SK-N-SH treated with all-trans-retinoic acid at 6 μM for 48 hours (cell line): Measurements from ENCODE around the gene MSI1.

ENCODE experiments used
- ATAC-seq: fragments of 200-7000 bp; cut with Tn5 transposase; 3 replicates; pipeline ENCODE4 v1.9.1; 2020; ENCODE audit warnings: mild to moderate bottlenecking, moderate library complexity
- ARNTL ChIP-seq: fragments of 450-650 bp; formaldehyde crosslinking; IDR thresholded peaks from 2 replicates; pipeline ENCODE4 v1.5.0; 2020; ENCODE audit warnings: low read depth, mild to moderate bottlenecking, moderate library complexity, borderline replicate concordance
- BACH2 ChIP-seq: fragments of 250-450 bp; sonication (Bioruptor Pico); IDR thresholded peaks from 2 replicates; pipeline ENCODE4 v1.9.0; 2021; ENCODE audit warnings: mild to moderate bottlenecking, borderline replicate concordance
- CSDC2 ChIP-seq: fragments of 250-450 bp; sonication (Bioruptor Pico); IDR thresholded peaks from 2 replicates; pipeline ENCODE4 v1.5.0; 2020; ENCODE audit warnings: mild to moderate bottlenecking, moderate library complexity
- CSRNP3 ChIP-seq: fragments of 250-450 bp; sonication (Bioruptor Pico); IDR thresholded peaks from 2 replicates; pipeline ENCODE4 v1.5.1; 2021; ENCODE audit warnings: mild to moderate bottlenecking, moderate library complexity
- ESRRG ChIP-seq: fragments of 250-450 bp; sonication (Bioruptor Pico); IDR thresholded peaks from 2 replicates; pipeline ENCODE4 v1.6.1; 2021; ENCODE audit warnings: mild to moderate bottlenecking
- GLIS3 ChIP-seq: fragments of 250-450 bp; sonication (Bioruptor Pico); IDR thresholded peaks from 2 replicates; pipeline ENCODE4 v1.5.0; 2020; ENCODE audit warnings: mild to moderate bottlenecking, moderate library complexity
- OSR1 ChIP-seq: fragments of 250-450 bp; sonication (Bioruptor Pico); IDR thresholded peaks from 2 replicates; pipeline ENCODE4 v1.8.0; 2022; ENCODE audit warnings: moderate library complexity, mild to moderate bottlenecking, inconsistent platforms
- POU6F1 ChIP-seq: fragments of 250-450 bp; sonication (Bioruptor Pico); IDR thresholded peaks from 2 replicates; pipeline ENCODE4 v1.8.0; 2021; ENCODE audit warnings: low read depth, mild to moderate bottlenecking, moderate library complexity, borderline replicate concordance
- PPARA ChIP-seq: fragments of 250-450 bp; sonication (Bioruptor Pico); IDR thresholded peaks from 2 replicates; pipeline ENCODE4 v1.5.0; 2020; ENCODE audit warnings: mild to moderate bottlenecking, borderline replicate concordance
- SNAI2 ChIP-seq: fragments of 250-450 bp; sonication (Bioruptor Pico); IDR thresholded peaks from 2 replicates; pipeline ENCODE4 v1.5.0; 2020; ENCODE audit warnings: mild to moderate bottlenecking, moderate library complexity
- TCF4 ChIP-seq: fragments of 250-450 bp; sonication (Bioruptor Pico); IDR thresholded peaks from 2 replicates; pipeline ENCODE4 v1.8.0; 2021; ENCODE audit warnings: mild to moderate bottlenecking, moderate library complexity, borderline replicate concordance
- TOX ChIP-seq: fragments of 250-450 bp; sonication (Bioruptor Pico); IDR thresholded peaks from 2 replicates; pipeline ENCODE4 v1.8.0; 2021; ENCODE audit warnings: mild to moderate bottlenecking, moderate library complexity, borderline replicate concordance
- ZFP3 ChIP-seq: fragments of 250-450 bp; sonication (Bioruptor Pico); IDR thresholded peaks from 2 replicates; pipeline ENCODE4 v1.5.0; 2020; ENCODE audit warnings: mild to moderate bottlenecking, moderate library complexity
- ZFP30 ChIP-seq: fragments of 450-650 bp; formaldehyde crosslinking; IDR thresholded peaks from 2 replicates; pipeline ENCODE4 v1.5.0; 2022; ENCODE audit warnings: mild to moderate bottlenecking, moderate library complexity
- ZNF565 ChIP-seq: fragments of 450-650 bp; formaldehyde crosslinking; conservative IDR thresholded peaks from 2 replicates; pipeline ENCODE4 v1.5.0; 2020; ENCODE audit warnings: low read depth, mild to moderate bottlenecking, moderate library complexity
- ZNF70 ChIP-seq: fragments of 450-650 bp; formaldehyde crosslinking; IDR thresholded peaks from 2 replicates; pipeline ENCODE4 v1.5.0; 2020; ENCODE audit warnings: mild to moderate bottlenecking, moderate library complexity
- ZNF8 ChIP-seq: fragments of 450-650 bp; formaldehyde crosslinking; IDR thresholded peaks from 2 replicates; pipeline ENCODE4 v1.5.0; 2020; ENCODE audit warnings: mild to moderate bottlenecking, moderate library complexity
- TF ChIP-seq, protein P1 (sequence below): fragments of 250-450 bp; sonication (Bioruptor Pico); IDR thresholded peaks from 2 replicates; pipeline ENCODE4 v1.5.1; 2020; ENCODE audit warnings: low read depth, mild to moderate bottlenecking, moderate library complexity
- TF ChIP-seq, protein P2 (sequence below): fragments of 250-450 bp; sonication (Bioruptor Pico); IDR thresholded peaks from 2 replicates; pipeline ENCODE4 v1.8.0; 2020; ENCODE audit warnings: mild to moderate bottlenecking, moderate library complexity, borderline replicate concordance

MSI1 gene

DNA sequence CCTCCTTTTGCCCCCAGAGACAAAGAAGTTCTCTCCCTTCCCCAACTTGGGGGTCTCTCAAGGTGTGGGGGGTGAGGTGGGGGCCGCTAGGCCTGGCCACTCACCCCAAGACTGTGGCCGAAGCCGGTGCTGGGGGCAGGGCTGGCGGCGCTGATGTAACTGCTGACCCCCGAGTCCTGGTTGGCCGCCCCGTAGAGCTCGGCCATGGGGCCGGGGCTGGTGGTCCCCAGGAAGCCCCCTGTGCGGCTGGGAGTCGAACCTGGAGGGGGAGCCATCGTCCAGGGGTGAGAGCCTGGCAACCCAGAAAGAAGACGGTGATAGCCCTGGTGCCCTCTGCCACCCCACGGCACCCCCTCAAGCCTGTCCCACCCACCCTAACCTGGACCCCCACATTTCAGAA lies 22.9 kb downstream of the MSI1 start:
- TF ChIP-seq CSDC2 (CRISPR knock-in tag) (no peak), TCF4 (no peak), ARNTL (CRISPR knock-in tag) (no peak), ESRRG (CRISPR knock-in tag) (no peak), ZNF8 (CRISPR knock-in tag) (no peak), ZFP3 (CRISPR knock-in tag) (no peak), POU6F1 (CRISPR knock-in tag) (no peak), GLIS3 (CRISPR knock-in tag) (no peak), ZNF70 (CRISPR knock-in tag) (no peak)
- TF ChIP-seq, protein P1, sequence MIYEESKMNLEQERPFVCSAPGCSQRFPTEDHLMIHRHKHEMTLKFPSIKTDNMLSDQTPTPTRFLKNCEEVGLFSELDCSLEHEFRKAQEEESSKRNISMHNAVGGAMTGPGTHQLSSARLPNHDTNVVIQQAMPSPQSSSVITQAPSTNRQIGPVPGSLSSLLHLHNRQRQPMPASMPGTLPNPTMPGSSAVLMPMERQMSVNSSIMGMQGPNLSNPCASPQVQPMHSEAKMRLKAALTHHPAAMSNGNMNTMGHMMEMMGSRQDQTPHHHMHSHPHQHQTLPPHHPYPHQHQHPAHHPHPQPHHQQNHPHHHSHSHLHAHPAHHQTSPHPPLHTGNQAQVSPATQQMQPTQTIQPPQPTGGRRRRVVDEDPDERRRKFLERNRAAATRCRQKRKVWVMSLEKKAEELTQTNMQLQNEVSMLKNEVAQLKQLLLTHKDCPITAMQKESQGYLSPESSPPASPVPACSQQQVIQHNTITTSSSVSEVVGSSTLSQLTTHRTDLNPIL (CRISPR knock-in tag), result no peak
- ATAC-seq, result no peak

- ATAC-seq, result no peak
- TF ChIP-seq TCF4 (no peak), ARNTL (CRISPR knock-in tag) (no peak)
- TF ChIP-seq, all 23 proteins: peak for 0
Measured at GRCh38 chr12:120343692-120344091, 25.3 kb downstream of the MSI1 start.

DNA sequence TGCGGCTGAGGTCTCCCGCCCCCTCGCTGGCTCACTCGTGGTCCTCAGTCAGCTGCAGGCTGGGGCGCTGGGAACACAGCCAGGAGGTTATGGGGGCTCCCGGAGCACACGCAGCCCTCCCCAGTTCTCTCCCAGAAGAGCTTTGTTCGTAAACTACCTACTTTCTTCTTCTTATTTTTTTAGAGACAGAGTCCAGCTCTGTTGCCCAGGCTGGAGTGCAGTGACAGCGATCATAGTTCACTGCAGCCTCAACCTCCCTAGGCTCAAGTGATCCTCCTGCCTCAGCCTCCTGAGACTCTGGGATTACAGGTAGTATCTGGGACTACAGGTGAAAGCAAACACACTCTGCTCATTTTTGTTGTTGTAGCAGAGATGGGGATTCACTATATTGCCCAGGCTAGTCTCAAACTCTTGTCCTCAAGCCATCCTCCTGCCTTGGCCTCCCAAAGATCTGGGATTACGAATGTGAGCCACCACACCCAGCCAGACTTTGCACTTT lies 25.9 kb downstream of the MSI1 start:
- no peak for ATAC-seq
- TF ChIP-seq CSDC2 (CRISPR knock-in tag) (no peak), ZFP30 (no peak), ZNF8 (CRISPR knock-in tag) (no peak), TCF4 (no peak), ZNF70 (CRISPR knock-in tag) (no peak), BACH2 (no peak), TOX (no peak)
- TF ChIP-seq, protein P1 (CRISPR knock-in tag), result no peak
- TF ChIP-seq, protein P2, sequence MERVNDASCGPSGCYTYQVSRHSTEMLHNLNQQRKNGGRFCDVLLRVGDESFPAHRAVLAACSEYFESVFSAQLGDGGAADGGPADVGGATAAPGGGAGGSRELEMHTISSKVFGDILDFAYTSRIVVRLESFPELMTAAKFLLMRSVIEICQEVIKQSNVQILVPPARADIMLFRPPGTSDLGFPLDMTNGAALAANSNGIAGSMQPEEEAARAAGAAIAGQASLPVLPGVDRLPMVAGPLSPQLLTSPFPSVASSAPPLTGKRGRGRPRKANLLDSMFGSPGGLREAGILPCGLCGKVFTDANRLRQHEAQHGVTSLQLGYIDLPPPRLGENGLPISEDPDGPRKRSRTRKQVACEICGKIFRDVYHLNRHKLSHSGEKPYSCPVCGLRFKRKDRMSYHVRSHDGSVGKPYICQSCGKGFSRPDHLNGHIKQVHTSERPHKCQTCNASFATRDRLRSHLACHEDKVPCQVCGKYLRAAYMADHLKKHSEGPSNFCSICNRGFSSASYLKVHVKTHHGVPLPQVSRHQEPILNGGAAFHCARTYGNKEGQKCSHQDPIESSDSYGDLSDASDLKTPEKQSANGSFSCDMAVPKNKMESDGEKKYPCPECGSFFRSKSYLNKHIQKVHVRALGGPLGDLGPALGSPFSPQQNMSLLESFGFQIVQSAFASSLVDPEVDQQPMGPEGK (CRISPR knock-in tag), result no peak

GRCh38 chr12:120342175-120343038 lies 26.6 kb downstream of the MSI1 start:
- no peak for ATAC-seq
- no peak for TF ChIP-seq PPARA (CRISPR knock-in tag)
- TF ChIP-seq BACH2, result no peak
- TF ChIP-seq ZFP3 (CRISPR knock-in tag), result no peak
- TF ChIP-seq, protein P1 (CRISPR knock-in tag), result no peak
- TF ChIP-seq, protein P2 (CRISPR knock-in tag), result no peak
- no peak for TF ChIP-seq OSR1 (CRISPR knock-in tag)
- TF ChIP-seq ZNF8 (CRISPR knock-in tag), result no peak
- TF ChIP-seq TOX, result no peak
- TF ChIP-seq ZNF565 (CRISPR knock-in tag), result no peak
- TF ChIP-seq CSDC2 (CRISPR knock-in tag), result no peak
- TF ChIP-seq CSRNP3 (CRISPR knock-in tag), result no peak
- TF ChIP-seq SNAI2 (CRISPR knock-in tag), result no peak
- no peak for TF ChIP-seq TCF4
